Left cardiac atrium (tissue), 4 donors: ENCODE data around the gene RASGRF2. TPM values are rescaled to one million over a fixed set of nuclear protein-coding genes. Genes with fewer than 3 reads are reported as not detected.
"Not testable (repeated sequence)": the region's sequence is repeated elsewhere in the genome, so short reads cannot be mapped to it uniquely, and the experiment has no call there.

ENCODE experiments used
- ATAC-seq, 2 donors: fragments of 200-7000 bp; cut with Tn5 transposase; one replicate each; pipeline ENCODE4 v1.9.1; 2020; ENCODE audit warnings: mild to moderate bottlenecking in 2 of 2, moderate library complexity in 2 of 2
- DNase-seq: peaks from one replicate; pipeline ENCODE4 v3.0.0-alpha.2; 2020
- intact Hi-C, 2 donors: fragments of 100-400 bp; cut with DNase I; formaldehyde crosslinking; loops; one replicate each; pipeline versions ENCODE4 v1.14.1 to v1.15.1; 2022 to 2023
- total RNA-seq, 2 donors: library from RNA; stranded (reverse); fragmentation: NEBNext Ultra II Directional; extraction: Animal tissue kit (Norgen Biotek cat#: 25700); gene quantifications; one replicate each; pipeline ENCODE4 v1.2.1, GENCODE V29; 2021
- donor health status: DM: no; HTN: yes; CAD: no.
- donor health status: DM: no; HTN: yes; CAD: no; lungs with severe emphysema.
- donor health status: DM: yes; HTN: yes; CAD: no.
- donor health status: Dilated cardiomyopathy.

RASGRF2 gene
- total RNA-seq, 2 donors from 2014 or later = 9.6 to 12.2 TPM

GRCh38 chr5:81105261-81105877 lies 145.2 kb downstream of the RASGRF2 start:
- no peak for DNase-seq
- no peak for ATAC-seq
- intact Hi-C loops = no loop called here

GRCh38 chr5:81115261-81115660 lies 155.1 kb downstream of the RASGRF2 start:
- intact Hi-C loops = no loop called here
- DNase-seq (no peak), ATAC-seq (no peak)

DNA sequence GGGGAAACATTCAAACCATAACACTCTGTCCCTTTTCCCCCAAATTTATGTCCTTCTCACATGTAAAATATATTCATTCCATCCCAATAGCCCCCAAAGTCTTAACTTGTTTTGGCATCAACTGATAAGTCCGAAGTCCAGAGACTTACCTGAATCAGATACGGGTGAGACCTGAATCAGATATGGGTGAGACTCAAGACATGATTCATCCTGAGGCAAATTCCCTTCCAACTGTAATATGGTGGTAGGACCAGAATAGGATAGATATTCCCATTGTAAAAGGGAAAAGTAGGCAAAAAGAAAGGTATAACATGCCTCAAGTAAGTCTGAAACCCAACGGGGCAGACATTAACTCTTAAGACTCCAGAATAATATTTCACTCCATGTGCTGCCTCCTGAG lies 157.4 kb downstream of the RASGRF2 start:
- DNase-seq (no peak), ATAC-seq (no peak)
- intact Hi-C loops = no loop called here

- intact Hi-C loops = no loop called here
- no peak for DNase-seq
- no peak for ATAC-seq
Observed at GRCh38 chr5:81121273-81121672, 161.1 kb downstream of the RASGRF2 start.

- intact Hi-C loops = no loop called here
- ATAC-seq = no peak
- no peak for DNase-seq
Observed at GRCh38 chr5:81121836-81122630, 161.9 kb downstream of the RASGRF2 start.

- intact Hi-C loops = not testable (repeated sequence)
- peak in 1 of 2 donors; percentile 50 for ATAC-seq
Observed at GRCh38 chr5:81124689-81125088, 164.5 kb downstream of the RASGRF2 start.

GRCh38 chr5:81125959-81126358 lies 165.8 kb downstream of the RASGRF2 start:
- intact Hi-C loops = no loop called here
- ATAC-seq = peak in 1 of 2 donors; percentile 77
- DNase-seq = no peak

More at GRCh38 chr5:81124689-81125088, 164.5 kb downstream of the RASGRF2 start:
- not testable (repeated sequence) for DNase-seq

- DNase-seq (no peak), ATAC-seq (no peak)
- intact Hi-C loops = no loop called here
Observed at GRCh38 chr5:81128416-81128815, 168.3 kb downstream of the RASGRF2 start.

- DNase-seq (no peak), ATAC-seq (no peak)
Observed at GRCh38 chr5:81132381-81132780, 172.2 kb downstream of the RASGRF2 start.

DNA sequence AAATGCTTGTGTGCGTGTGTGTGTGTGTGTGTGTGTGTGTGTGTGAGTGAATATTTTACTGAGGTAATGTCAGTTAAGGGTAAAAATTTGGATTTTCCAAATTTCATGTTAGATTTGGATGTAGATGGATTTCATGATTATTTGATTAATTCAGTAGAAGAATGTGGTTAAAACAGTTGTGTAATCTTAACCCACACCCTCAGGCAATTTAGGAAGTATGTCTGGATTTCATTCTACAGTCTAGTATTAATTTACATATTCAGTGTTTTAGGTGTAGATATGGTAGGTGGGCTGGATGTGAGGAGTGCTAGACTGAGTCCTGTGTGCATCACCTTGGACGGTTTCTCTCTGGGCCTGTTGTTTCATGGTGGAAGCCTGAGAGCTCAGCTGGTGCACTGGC lies 173.9 kb downstream of the RASGRF2 start:
- intact Hi-C loops = no loop called here
- ATAC-seq (no peak), DNase-seq (no peak)

More at GRCh38 chr5:81132381-81132780, 172.2 kb downstream of the RASGRF2 start:
- intact Hi-C loops = no loop called here

GRCh38 chr5:81134566-81134965 lies 174.4 kb downstream of the RASGRF2 start:
- ATAC-seq (no peak), DNase-seq (no peak)
- intact Hi-C loops = no loop called here

DNA sequence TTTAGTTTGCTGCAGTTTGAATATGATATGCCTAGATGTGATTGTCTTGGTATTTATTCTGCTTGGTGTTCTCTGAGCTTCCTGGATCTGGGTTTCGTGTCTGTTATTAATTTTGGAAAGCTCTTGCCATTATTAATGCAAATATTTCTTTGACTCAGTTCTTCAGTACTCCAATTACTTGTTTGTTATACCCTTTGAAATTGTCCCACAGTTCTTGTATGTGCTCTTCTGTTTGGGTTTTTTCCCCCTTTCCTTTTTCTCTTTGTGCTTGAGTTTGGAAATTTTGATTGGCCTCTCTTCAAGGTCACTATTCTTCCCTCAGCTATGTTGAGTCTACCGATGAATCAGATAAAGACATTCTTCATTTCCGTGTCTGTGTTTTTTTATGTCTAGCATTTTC lies 176.4 kb downstream of the RASGRF2 start:
- intact Hi-C loops = no loop called here
- DNase-seq (no peak), ATAC-seq (no peak)

GRCh38 chr5:81137833-81138232 lies 177.7 kb downstream of the RASGRF2 start:
- no peak for ATAC-seq
- DNase-seq = no peak
- intact Hi-C loops = no loop called here

DNA sequence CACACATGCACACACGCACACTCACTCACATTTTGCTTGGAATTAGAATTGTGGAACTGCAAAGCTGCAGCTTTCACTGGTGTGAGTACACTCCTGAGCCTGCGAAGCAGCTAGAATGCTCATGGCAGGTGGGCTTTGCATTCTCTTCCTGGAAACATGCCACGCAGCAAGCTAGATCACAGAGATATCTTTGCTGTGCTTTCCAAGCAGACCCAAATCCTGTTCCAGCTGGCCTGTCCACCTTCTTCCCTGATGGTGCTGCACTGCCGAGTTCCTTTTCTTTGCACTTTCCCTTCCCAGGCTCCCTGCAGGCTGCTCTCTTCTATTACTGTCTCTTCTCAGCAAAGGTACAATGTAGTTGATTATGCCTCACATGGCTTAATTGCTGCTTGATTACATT lies 180.3 kb downstream of the RASGRF2 start:
- DNase-seq = no peak
- intact Hi-C loops = no loop called here
- no peak for ATAC-seq

GRCh38 chr5:81140943-81141342 lies 180.8 kb downstream of the RASGRF2 start:
- peak; percentile 52 for DNase-seq
- ATAC-seq = peak; percentile 47 to 63
- intact Hi-C loops = no loop called here

GRCh38 chr5:81142108-81142507 lies 181.9 kb downstream of the RASGRF2 start:
- intact Hi-C loops = no loop called here
- DNase-seq (no peak), ATAC-seq (no peak)

DNA sequence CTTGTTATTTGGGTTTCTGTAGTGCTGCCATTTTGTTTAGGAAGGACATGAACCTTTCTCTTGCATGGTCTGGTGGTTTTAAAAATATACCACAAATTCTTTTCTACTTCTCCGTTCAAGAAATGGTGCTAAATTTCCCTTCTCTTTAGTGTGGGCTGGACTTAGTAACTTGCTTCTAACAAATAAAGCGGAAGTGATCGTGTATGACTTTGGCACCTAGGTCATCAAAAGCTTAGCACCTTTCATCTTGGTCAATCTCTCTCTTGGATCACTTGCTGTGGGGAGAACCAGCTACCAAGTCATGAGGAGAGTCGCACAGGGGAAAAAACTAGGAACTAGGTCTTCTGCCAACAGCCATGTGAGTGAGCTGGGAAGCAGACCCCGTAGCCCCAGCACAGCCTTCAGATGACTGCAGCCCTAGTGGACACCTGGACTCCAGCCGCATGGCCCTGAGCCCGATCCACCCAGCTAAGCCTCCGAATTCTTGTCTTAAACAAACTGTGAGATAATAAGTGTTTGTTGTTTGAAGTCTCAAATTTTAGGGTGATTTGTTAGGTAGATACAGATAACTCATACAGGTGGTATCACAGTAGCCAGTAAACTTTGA lies 185.3 kb downstream of the RASGRF2 start:
- no peak for ATAC-seq
- DNase-seq = no peak

DNA sequence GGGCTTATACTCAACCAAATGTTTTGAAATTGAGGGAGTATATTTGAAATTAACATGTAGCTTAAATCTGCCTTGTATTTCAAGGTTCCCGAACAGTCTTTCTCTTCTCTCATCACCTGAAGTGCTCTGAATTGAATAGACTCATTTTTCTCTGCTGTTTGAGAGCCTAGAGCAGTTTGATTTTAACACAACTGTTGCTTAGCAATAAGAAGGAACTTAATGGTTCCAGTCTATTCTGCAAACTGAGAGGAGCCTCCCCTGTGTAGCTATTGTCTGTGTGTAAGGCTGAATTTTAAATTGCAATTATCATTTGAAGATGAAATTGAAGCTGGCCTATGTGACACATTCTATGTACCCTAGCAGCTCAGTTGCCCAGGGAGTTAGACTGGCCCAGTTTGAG lies 185.9 kb downstream of the RASGRF2 start:
- intact Hi-C loops = no loop called here
- DNase-seq (no peak), ATAC-seq (no peak)

More for the DNA sequence above, 185.3 kb downstream of the RASGRF2 start:
- intact Hi-C loops = no loop called here

- DNase-seq (no peak), ATAC-seq (no peak)
Observed at GRCh38 chr5:81147011-81147885, 187.1 kb downstream of the RASGRF2 start.

More at GRCh38 chr5:81147011-81147885, 187.1 kb downstream of the RASGRF2 start:
- intact Hi-C loops = no loop called here
